ENCODE measurements around the gene PDE4D. TPM values are rescaled to one million over a fixed set of nuclear protein-coding genes. Genes with fewer than 3 reads are reported as not detected.

The PDE4D gene
- total and polyA plus RNA-seq, 3 experiments from 2014 or later: 5.6 to 18.3 (median 17.7) TPM

DNA sequence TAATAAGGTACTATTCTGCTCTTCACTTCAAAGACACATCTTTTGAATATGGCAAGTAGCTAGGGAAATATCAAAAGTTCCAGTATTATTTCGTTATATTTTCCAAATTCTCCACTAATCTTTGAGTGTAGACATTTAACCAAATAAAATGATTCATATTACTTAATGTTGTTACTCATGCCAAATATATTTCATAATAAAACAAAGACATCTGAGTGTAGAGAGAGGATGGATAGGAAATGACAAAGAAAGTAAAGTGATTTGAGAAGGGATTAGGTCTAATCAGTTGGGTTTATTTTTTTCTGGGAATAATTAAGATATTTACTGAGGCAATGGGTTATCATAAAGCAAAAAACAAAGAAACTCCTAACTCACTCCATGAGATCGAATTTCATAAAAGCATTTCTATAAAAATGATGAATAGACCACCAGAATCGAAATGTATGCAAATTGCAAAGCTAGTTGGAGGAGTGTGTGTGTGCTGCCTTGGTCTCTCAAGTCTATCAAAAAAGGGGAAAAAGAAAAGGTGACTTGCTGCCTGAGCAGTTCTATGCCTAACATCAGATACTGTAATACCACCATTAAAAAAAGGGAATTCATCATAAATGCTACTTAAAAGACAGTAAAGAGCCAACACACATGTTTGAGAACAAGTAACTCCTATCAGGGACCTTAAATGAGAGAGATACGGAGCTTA lies 255.5 kb downstream of the PDE4D start:
- Mint-ChIP-seq H3K36me3 (no peaks in the 10 kb centered on the region), H3K4me3 (no peak overlapping the region), H3K27me3 (no peaks in the 10 kb centered on the region), H3K27ac (no peak overlapping the region), H3K4me1 (no peaks in the 10 kb centered on the region), H3K9me3 (peaks cover 0 to 6% (median 3%) of the 10 kb centered on the region in 5 donors)
- DNase-seq: no peak
- Histone ChIP-seq H3K27ac (ENCODE audit: low read depth, low read length) (no peak overlapping the region), H3K36me3 (ENCODE audit: insufficient read depth, low read length) (no peaks in the 10 kb centered on the region), H3K9me3 (ENCODE audit: low read length) (no peaks in the 10 kb centered on the region), H3K4me1 (ENCODE audit: insufficient read depth, low read length) (no peaks in the 10 kb centered on the region), H3K4me3 (ENCODE audit: low read length) (no peak overlapping the region), H3K27me3 (ENCODE audit: insufficient read depth, low read length, poor library complexity, severe bottlenecking) (no peaks in the 10 kb centered on the region)
- ChIA-PET CTCF (no interaction called here), POLR2A (no interaction called here)

DNA sequence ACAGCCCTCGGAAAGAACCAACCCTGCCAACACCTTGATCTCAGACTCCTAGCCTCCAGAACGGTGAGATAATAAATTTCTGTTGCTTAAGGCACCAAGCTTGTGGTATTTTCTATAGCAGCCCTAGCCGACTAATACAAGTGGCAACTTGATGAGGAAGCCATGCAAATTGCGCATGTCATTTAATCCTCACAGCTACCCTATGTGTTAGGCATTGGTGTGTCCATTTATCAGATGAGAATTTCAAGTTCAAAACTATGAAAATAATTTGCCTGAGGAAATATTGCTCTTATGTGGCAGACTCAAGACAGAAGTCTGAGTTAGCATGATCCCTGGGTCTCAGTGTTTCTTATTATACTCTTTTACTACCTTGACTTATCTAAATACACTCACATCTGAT lies 264.0 kb downstream of the PDE4D start:
- Mint-ChIP-seq H3K27ac (no peak overlapping the region), H3K27me3 (no peaks in the 10 kb centered on the region), H3K9me3 (peaks cover 0 to 7% (median 2%) of the 10 kb centered on the region in 5 donors), H3K4me1 (no peaks in the 10 kb centered on the region), H3K4me3 (no peak overlapping the region), H3K36me3 (no peaks in the 10 kb centered on the region)
- H3K9me3 ChIP-seq (ENCODE audit: low read length): no peaks in the 10 kb centered on the region
- H3K4me1 ChIP-seq (ENCODE audit: insufficient read depth, low read length): no peaks in the 10 kb centered on the region
- ChIA-PET CTCF (no interaction called here), POLR2A (no interaction called here)
- no peak for DNase-seq
- H3K36me3 ChIP-seq (ENCODE audit: insufficient read depth, low read length): no peaks in the 10 kb centered on the region
- no peak overlapping the region for H3K27ac ChIP-seq (ENCODE audit: low read depth, low read length)
- no peak overlapping the region for H3K4me3 ChIP-seq (ENCODE audit: low read length)
- no peaks in the 10 kb centered on the region for H3K27me3 ChIP-seq (ENCODE audit: insufficient read depth, low read length, poor library complexity, severe bottlenecking)

- Histone ChIP-seq H3K27ac (ENCODE audit: low read depth, low read length) (no peak overlapping the region), H3K4me3 (ENCODE audit: low read length) (no peak overlapping the region), H3K4me1 (ENCODE audit: insufficient read depth, low read length) (no peaks in the 10 kb centered on the region), H3K36me3 (ENCODE audit: insufficient read depth, low read length) (no peaks in the 10 kb centered on the region), H3K9me3 (ENCODE audit: low read length) (no peaks in the 10 kb centered on the region), H3K27me3 (ENCODE audit: insufficient read depth, low read length, poor library complexity, severe bottlenecking) (no peaks in the 10 kb centered on the region)
- no peak overlapping the region for H3K4me3 Mint-ChIP-seq
- no peak overlapping the region for H3K27ac Mint-ChIP-seq
- H3K36me3 Mint-ChIP-seq: no peaks in the 10 kb centered on the region
- no peaks in the 10 kb centered on the region for H3K27me3 Mint-ChIP-seq
- DNase-seq: no peak
- ChIA-PET POLR2A (no interaction called here), CTCF (no interaction called here)
- no peaks in the 10 kb centered on the region for H3K4me1 Mint-ChIP-seq
- peaks cover 0 to 4% (median 2%) of the 10 kb centered on the region in 5 donors for H3K9me3 Mint-ChIP-seq
These were observed 265.3 kb downstream of the PDE4D start for GRCh38 chr5:59628062-59628828.

DNA sequence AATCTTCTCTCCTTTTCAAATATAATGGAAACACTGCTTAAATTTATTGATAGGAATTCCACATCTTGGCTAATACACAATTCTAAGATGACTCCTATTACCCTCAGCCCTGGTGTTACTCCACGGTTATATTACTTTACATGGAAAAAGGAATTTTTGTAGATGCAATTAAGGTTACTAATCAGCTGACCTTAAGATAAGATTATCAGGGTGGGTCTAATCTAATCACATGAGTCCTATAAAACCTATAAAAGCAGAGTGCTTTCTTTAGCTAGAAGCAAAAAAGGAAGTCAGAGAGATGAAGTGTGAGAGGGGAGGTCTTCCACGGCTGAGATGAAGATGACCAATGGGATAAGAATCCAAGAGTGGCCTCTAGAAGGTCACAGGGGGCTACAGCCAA lies 268.6 kb downstream of the PDE4D start:
- CTCF ChIA-PET: no interaction called here
- Histone ChIP-seq H3K27ac (ENCODE audit: low read depth, low read length) (no peak overlapping the region), H3K4me3 (ENCODE audit: low read length) (no peak overlapping the region), H3K4me1 (ENCODE audit: insufficient read depth, low read length) (no peaks in the 10 kb centered on the region), H3K9me3 (ENCODE audit: low read length) (no peaks in the 10 kb centered on the region), H3K36me3 (ENCODE audit: insufficient read depth, low read length) (no peaks in the 10 kb centered on the region), H3K27me3 (ENCODE audit: insufficient read depth, low read length, poor library complexity, severe bottlenecking) (no peaks in the 10 kb centered on the region)
- Mint-ChIP-seq H3K27me3 (no peaks in the 10 kb centered on the region), H3K9me3 (peaks cover 0 to 4% (median 0%) of the 10 kb centered on the region in 5 donors), H3K36me3 (no peaks in the 10 kb centered on the region), H3K4me1 (no peaks in the 10 kb centered on the region), H3K4me3 (no peak overlapping the region), H3K27ac (no peak overlapping the region)
- DNase-seq: no peak
- POLR2A ChIA-PET: no interaction called here

DNA sequence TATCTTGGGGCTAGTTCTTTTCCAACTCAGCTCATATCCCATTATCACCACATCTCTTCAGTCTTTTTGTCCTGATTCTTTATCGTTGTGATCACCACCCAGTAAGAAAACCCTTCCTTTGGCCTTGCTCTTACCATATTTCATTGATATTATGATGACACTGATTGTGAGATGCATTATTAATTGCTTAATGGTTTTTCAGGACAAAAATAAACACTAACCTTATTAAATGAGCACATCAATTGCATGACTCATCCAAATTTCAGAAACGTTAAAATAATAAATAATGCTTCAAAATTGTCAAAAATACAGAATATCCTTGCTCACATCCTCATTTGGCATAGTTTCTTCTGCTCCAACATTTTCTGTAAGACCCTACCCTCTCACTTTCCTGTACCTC lies 270.7 kb downstream of the PDE4D start:
- Mint-ChIP-seq H3K4me1 (no peaks in the 10 kb centered on the region), H3K4me3 (no peak overlapping the region), H3K27me3 (peaks cover 0 to 2% of the 10 kb centered on the region in 2 donors), H3K36me3 (no peaks in the 10 kb centered on the region), H3K9me3 (peaks cover 0 to 2% (median 0%) of the 10 kb centered on the region in 5 donors), H3K27ac (no peak overlapping the region)
- Histone ChIP-seq H3K9me3 (ENCODE audit: low read length) (no peaks in the 10 kb centered on the region), H3K27ac (ENCODE audit: low read depth, low read length) (no peak overlapping the region), H3K27me3 (ENCODE audit: insufficient read depth, low read length, poor library complexity, severe bottlenecking) (no peaks in the 10 kb centered on the region), H3K4me3 (ENCODE audit: low read length) (no peak overlapping the region), H3K4me1 (ENCODE audit: insufficient read depth, low read length) (no peaks in the 10 kb centered on the region), H3K36me3 (ENCODE audit: insufficient read depth, low read length) (no peaks in the 10 kb centered on the region)
- CTCF ChIA-PET: no interaction called here
- POLR2A ChIA-PET: no interaction called here
- no peak for DNase-seq

- no peak for DNase-seq
These were observed 272.0 kb downstream of the PDE4D start for GRCh38 chr5:59621477-59621876.

DNA sequence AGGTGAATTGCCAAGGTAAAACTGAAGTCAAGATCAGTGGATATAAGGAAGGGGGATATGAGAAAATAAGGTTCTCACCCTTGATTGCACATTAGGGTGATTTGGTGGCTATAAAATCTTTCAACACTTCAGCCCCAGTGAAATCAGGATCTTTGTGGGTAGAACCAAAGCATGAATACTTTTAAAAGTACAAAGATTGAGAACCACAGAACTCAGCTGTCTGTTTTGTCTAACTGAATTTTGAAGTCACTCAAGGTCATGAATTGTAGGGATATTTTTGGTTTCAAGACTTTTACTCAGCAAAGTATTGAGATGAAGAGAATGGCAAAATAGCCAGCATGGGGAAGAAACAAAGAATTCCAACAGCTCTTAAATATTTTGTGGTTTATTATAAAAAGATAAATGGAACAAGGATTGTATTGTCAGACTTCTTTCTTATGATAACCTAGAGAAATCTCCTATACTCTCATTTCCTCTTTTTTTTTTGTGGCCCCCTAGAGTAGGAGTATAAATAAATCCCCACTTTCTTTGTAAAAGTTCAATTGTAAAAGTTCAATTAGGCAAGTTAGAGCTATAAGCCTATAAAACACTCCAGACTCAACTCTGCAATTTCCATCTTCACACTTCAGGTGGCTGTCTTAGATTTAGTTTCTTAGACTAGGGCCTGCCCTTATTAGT lies 272.9 kb downstream of the PDE4D start:
- Histone ChIP-seq H3K27ac (ENCODE audit: low read depth, low read length) (no peak overlapping the region), H3K27me3 (ENCODE audit: insufficient read depth, low read length, poor library complexity, severe bottlenecking) (no peaks in the 10 kb centered on the region), H3K4me1 (ENCODE audit: insufficient read depth, low read length) (no peaks in the 10 kb centered on the region), H3K9me3 (ENCODE audit: low read length) (no peaks in the 10 kb centered on the region), H3K36me3 (ENCODE audit: insufficient read depth, low read length) (no peaks in the 10 kb centered on the region), H3K4me3 (ENCODE audit: low read length) (no peak overlapping the region)
- H3K27ac Mint-ChIP-seq: no peak overlapping the region
- DNase-seq: no peak
- CTCF ChIA-PET: no interaction called here
- no peak overlapping the region for H3K4me3 Mint-ChIP-seq
- POLR2A ChIA-PET: no interaction called here
- no peaks in the 10 kb centered on the region for H3K36me3 Mint-ChIP-seq
- peaks cover 0 to 2% of the 10 kb centered on the region in 2 donors for H3K27me3 Mint-ChIP-seq
- H3K4me1 Mint-ChIP-seq: no peaks in the 10 kb centered on the region
- H3K9me3 Mint-ChIP-seq: peaks cover 0 to 2% (median 0%) of the 10 kb centered on the region in 5 donors

More at GRCh38 chr5:59621477-59621876, 272.0 kb downstream of the PDE4D start:
- Histone ChIP-seq H3K9me3 (ENCODE audit: low read length) (no peaks in the 10 kb centered on the region), H3K36me3 (ENCODE audit: insufficient read depth, low read length) (no peaks in the 10 kb centered on the region), H3K27me3 (ENCODE audit: insufficient read depth, low read length, poor library complexity, severe bottlenecking) (no peaks in the 10 kb centered on the region), H3K4me1 (ENCODE audit: insufficient read depth, low read length) (no peaks in the 10 kb centered on the region), H3K27ac (ENCODE audit: low read depth, low read length) (no peak overlapping the region), H3K4me3 (ENCODE audit: low read length) (no peak overlapping the region)
- ChIA-PET POLR2A (no interaction called here), CTCF (no interaction called here)
- no peaks in the 10 kb centered on the region for H3K4me1 Mint-ChIP-seq
- H3K9me3 Mint-ChIP-seq: peaks cover 0 to 2% (median 0%) of the 10 kb centered on the region in 5 donors
- H3K36me3 Mint-ChIP-seq: no peaks in the 10 kb centered on the region
- no peak overlapping the region for H3K27ac Mint-ChIP-seq
- H3K27me3 Mint-ChIP-seq: peaks cover 0 to 2% of the 10 kb centered on the region in 2 donors
- no peak overlapping the region for H3K4me3 Mint-ChIP-seq

- ChIA-PET POLR2A (no interaction called here), CTCF (no interaction called here)
- no peak for DNase-seq
- Histone ChIP-seq H3K36me3 (ENCODE audit: insufficient read depth, low read length) (no peaks in the 10 kb centered on the region), H3K4me1 (ENCODE audit: insufficient read depth, low read length) (no peaks in the 10 kb centered on the region), H3K4me3 (ENCODE audit: low read length) (no peak overlapping the region), H3K27me3 (ENCODE audit: insufficient read depth, low read length, poor library complexity, severe bottlenecking) (no peaks in the 10 kb centered on the region), H3K27ac (ENCODE audit: low read depth, low read length) (no peak overlapping the region), H3K9me3 (ENCODE audit: low read length) (no peaks in the 10 kb centered on the region)
- Mint-ChIP-seq H3K27me3 (peaks cover 0 to 2% of the 10 kb centered on the region in 2 donors), H3K27ac (no peak overlapping the region), H3K36me3 (no peaks in the 10 kb centered on the region), H3K4me3 (no peak overlapping the region), H3K4me1 (no peaks in the 10 kb centered on the region), H3K9me3 (peaks cover 0 to 2% (median 0%) of the 10 kb centered on the region in 5 donors)
These were observed 274.9 kb downstream of the PDE4D start for GRCh38 chr5:59618644-59619043.
